Thyroid gland (tissue), 4 donors: ENCODE measurements around the gene TANGO2.

Source experiments
- POLR2A ChIP-seq, 2 donors: fragments of 450-650 bp; IDR thresholded peaks; one replicate each; pipeline ENCODE4 v1.6.1; 2017; ENCODE audit warnings: antibody characterized with exemption in 2 of 2, mild to moderate bottlenecking in 2 of 2, moderate library complexity in 1 of 2
- TF ChIP-seq, protein P1 (sequence below), 6 experiments: fragments of 200-600 bp in 3 of 6; fragments of 450-650 bp in 3 of 6; sonication (generic) in 3 of 6; IDR thresholded peaks; one replicate each; pipeline ENCODE4 v1.5.1; 2016 to 2019; ENCODE audit warnings: antibody characterized with exemption in 6 of 6, mild to moderate bottlenecking in 2 of 6, inconsistent platforms in 1 of 6, moderate library complexity in 1 of 6

DNA sequence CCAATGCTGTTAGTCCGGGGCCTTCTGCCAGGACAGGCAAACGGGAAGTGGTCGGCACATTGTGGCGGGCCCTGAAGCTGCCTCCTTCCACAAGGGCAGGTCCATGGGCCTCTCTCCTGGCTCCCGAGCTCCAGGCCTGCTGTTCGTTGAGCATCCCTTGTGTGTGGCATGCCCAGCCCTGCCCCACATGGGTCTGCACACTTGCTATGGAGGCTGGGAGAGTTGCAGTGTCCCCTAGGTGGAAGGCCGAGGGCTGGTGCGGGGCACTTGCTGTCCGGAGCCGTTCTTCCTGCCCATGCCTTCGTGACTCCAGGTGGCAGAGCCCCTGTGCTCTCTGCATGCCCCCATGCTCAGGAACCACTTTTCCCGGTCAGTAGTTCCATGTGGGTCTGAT lies 33.1 kb downstream of the TANGO2 start:
- TF ChIP-seq, protein P1, sequence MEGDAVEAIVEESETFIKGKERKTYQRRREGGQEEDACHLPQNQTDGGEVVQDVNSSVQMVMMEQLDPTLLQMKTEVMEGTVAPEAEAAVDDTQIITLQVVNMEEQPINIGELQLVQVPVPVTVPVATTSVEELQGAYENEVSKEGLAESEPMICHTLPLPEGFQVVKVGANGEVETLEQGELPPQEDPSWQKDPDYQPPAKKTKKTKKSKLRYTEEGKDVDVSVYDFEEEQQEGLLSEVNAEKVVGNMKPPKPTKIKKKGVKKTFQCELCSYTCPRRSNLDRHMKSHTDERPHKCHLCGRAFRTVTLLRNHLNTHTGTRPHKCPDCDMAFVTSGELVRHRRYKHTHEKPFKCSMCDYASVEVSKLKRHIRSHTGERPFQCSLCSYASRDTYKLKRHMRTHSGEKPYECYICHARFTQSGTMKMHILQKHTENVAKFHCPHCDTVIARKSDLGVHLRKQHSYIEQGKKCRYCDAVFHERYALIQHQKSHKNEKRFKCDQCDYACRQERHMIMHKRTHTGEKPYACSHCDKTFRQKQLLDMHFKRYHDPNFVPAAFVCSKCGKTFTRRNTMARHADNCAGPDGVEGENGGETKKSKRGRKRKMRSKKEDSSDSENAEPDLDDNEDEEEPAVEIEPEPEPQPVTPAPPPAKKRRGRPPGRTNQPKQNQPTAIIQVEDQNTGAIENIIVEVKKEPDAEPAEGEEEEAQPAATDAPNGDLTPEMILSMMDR (IDR thresholded peaks at IDR 0.05) = no peak
- no peak for TF ChIP-seq POLR2A (IDR thresholded peaks at IDR 0.05)
